ENCODE results near the gene IRF2BPL. TPM values are rescaled to one million over a fixed set of nuclear protein-coding genes. Genes with fewer than 3 reads are reported as not detected.

Gene IRF2BPL
- polyA plus RNA-seq, 6 donors from 2014 or later: 1.7 to 4.6 (median 3.2) TPM

DNA sequence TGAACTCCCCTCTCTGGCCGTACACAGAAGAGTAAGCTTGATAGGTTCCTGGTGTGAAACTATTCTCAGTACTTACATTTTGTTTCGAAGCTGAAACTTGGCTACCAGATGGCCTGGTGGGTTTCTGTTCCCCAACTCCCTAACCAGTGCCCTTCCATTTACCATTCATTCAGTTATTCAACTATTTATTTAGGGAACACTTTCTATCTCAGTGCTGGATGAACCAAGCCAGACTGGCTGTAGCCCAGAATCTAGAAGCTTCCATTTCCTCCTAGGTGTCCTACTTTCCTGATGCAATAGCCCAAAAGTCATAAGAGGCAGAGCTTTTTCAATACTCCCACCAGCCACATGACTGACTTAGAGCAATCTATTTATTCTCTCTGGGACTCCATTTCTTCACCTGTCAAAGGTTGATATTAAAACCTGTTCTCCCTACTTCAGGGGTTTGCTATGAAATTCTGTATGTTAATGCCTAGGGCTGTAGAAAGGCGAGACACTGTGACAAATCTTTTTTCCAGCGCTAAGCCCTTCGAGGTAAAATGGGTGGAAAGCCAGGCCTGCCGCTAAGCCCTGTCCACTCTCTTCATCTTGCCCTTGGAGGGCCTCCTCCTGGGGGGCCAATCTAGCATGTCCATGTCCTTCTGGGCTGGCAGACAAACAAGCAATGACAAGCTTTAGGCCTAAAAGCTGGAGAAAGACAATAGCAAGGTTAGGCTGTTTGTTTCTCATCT is 8.1 kb upstream of the IRF2BPL start:
- H3K4me1 Mint-ChIP-seq: peaks cover 54 to 90% (median 85%) of the 10 kb centered on the region in 3 donors
- DNase-seq (no peak), ATAC-seq (ENCODE audit: low read depth in 2 of 2) (no peak)
- H3K27ac Mint-ChIP-seq: peak overlapping the region in 5 of 6 donors; percentile 89 to 99 (median 92)
- no peaks in the 10 kb centered on the region for H3K27me3 Mint-ChIP-seq
- no peaks in the 10 kb centered on the region for H3K9me3 Mint-ChIP-seq
- H3K36me3 Mint-ChIP-seq: no peaks in the 10 kb centered on the region
- H3K4me3 Mint-ChIP-seq: peak overlapping the region in 6 of 8 donors; percentile 10 to 83 (median 75)

DNA sequence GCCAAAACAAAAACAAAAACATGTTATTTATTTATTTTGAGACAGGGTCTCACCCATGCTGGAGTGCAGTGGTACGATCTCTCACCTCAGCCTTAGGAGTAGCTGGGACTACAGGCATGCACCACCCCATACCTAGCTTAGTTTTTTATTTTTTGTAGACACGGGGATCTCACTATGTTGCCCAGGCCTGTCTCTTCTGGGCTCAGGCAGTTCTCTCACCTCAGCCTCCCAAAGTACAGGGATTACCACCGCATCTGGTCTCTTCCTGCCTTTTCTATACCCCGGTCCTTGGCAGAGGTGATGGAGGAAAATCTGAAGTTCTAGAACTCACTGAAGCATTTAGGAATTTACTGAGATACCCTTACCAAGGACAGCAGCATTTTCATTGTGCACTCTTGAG is 6.8 kb upstream of the IRF2BPL start:
- peak overlapping the region in 3 of 8 donors; percentile 39 to 66 (median 45) for H3K4me3 Mint-ChIP-seq
- H3K4me1 Mint-ChIP-seq: peaks cover 50 to 83% (median 80%) of the 10 kb centered on the region in 3 donors
- H3K36me3 Mint-ChIP-seq: no peaks in the 10 kb centered on the region
- no peaks in the 10 kb centered on the region for H3K27me3 Mint-ChIP-seq
- H3K9me3 Mint-ChIP-seq: no peaks in the 10 kb centered on the region
- H3K27ac Mint-ChIP-seq: peak overlapping the region in 3 of 6 donors; percentile 85 to 99 (median 99)
- no peak for ATAC-seq (ENCODE audit: low read depth in 2 of 2)
- DNase-seq: no peak

GRCh38 chr14:77033622-77034589 is 5.4 kb upstream of the IRF2BPL start:
- Mint-ChIP-seq H3K36me3 (no peaks in the 10 kb centered on the region), H3K27me3 (no peaks in the 10 kb centered on the region), H3K4me3 (peak overlapping the region; percentile 90 to 98 (median 94)), H3K4me1 (peaks cover 47 to 83% (median 76%) of the 10 kb centered on the region in 3 donors), H3K9me3 (no peaks in the 10 kb centered on the region), H3K27ac (peak overlapping the region; percentile 98 to 99 (median 98))
- peak; percentile 78 to 82 for ATAC-seq (ENCODE audit: low read depth in 2 of 2)
- peak; percentile 83 for DNase-seq

GRCh38 chr14:77032844-77033621 is 4.5 kb upstream of the IRF2BPL start:
- H3K27ac Mint-ChIP-seq: peak overlapping the region; percentile 98 to 99 (median 98)
- H3K9me3 Mint-ChIP-seq: no peaks in the 10 kb centered on the region
- H3K36me3 Mint-ChIP-seq: no peaks in the 10 kb centered on the region
- peak overlapping the region; percentile 90 to 98 (median 94) for H3K4me3 Mint-ChIP-seq
- no peaks in the 10 kb centered on the region for H3K27me3 Mint-ChIP-seq
- H3K4me1 Mint-ChIP-seq: peaks cover 44 to 79% (median 71%) of the 10 kb centered on the region in 3 donors
- ATAC-seq (ENCODE audit: low read depth in 2 of 2) (peak; percentile 6 to 22), DNase-seq (peak; percentile 63)

DNA sequence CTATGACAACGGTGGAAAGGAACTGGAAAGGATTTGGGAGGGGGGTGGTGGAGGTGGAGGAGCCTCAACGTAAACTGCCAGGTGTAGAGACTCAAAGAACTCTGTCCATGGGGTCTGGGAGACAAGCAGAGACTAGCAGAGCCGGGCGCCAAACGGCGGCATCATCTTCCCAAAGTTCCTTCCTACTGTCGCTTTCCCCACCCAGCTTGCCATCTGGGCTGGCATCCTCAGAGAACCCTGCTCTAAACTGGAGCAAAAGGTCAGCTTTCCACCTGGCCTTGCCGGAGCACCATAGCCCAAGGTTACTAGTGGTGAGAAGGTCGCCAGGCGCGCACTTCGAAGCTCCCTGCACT is 4.0 kb upstream of the IRF2BPL start:
- ATAC-seq (ENCODE audit: low read depth in 2 of 2) (no peak), DNase-seq (no peak)
- Mint-ChIP-seq H3K4me3 (peak overlapping the region; percentile 90 to 98 (median 94)), H3K27ac (peak overlapping the region; percentile 97 to 99 (median 98)), H3K27me3 (no peaks in the 10 kb centered on the region), H3K36me3 (no peaks in the 10 kb centered on the region), H3K4me1 (peaks cover 38 to 74% (median 66%) of the 10 kb centered on the region in 3 donors), H3K9me3 (no peaks in the 10 kb centered on the region)

- Mint-ChIP-seq H3K4me3 (peak overlapping the region; percentile 90 to 98 (median 94)), H3K27me3 (no peaks in the 10 kb centered on the region), H3K27ac (peak overlapping the region; percentile 72 to 99 (median 98)), H3K36me3 (no peaks in the 10 kb centered on the region), H3K9me3 (no peaks in the 10 kb centered on the region), H3K4me1 (peaks cover 33 to 68% (median 60%) of the 10 kb centered on the region in 3 donors)
- DNase-seq (no peak), ATAC-seq (ENCODE audit: low read depth in 2 of 2) (no peak)
Measured at GRCh38 chr14:77031759-77032490, 3.4 kb upstream of the IRF2BPL start.

DNA sequence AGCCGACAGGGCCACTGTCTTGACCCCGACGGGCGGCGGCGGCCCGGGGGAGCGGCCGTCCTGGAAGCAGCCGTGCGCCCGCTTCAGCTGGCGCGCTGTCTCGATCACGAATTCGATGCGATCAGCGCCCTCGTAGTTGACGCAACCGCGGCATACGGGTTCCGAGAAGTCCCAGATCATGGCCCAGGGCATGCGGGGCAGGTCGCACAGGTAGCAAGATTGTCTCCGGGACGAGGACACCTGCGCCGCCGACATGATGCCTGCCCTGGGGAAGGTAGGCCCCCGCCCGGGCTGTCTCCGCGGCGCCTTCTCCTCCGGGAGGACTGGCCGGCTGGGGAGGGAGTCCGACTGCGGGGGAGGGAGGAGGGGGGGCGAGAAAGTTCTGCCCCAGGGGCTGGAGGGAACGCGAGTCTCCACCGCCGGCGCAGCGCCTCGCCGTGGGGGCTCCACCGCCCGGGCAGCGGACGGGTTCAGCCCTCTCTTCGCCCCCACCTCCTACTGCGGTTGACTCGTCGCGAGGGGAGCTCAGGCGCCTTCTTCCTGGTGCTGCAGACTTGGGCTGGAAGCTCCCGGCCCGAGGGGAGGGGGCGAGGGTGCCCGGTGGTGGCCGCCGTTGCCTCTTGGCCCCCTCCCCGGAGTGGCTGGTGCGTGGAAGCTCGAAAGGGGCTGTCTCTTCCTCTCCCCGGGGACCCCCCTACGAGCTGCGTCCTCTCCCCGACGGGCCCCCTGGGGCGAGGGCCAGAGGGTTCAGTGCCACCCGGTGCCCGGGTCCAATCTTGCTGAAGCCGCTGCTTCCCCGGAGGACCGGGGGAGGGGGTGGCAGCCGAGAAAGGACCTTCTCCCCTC is 747 bp downstream of the IRF2BPL start:
- H3K36me3 Mint-ChIP-seq: no peaks in the 10 kb centered on the region
- no peaks in the 10 kb centered on the region for H3K27me3 Mint-ChIP-seq
- H3K27ac Mint-ChIP-seq: peak overlapping the region; percentile 70 to 99 (median 92)
- ATAC-seq (ENCODE audit: low read depth in 2 of 2): peak; percentile 46 to 47
- H3K9me3 Mint-ChIP-seq: no peaks in the 10 kb centered on the region
- H3K4me3 Mint-ChIP-seq: peak overlapping the region; percentile 77 to 99 (median 94)
- DNase-seq: peak; percentile 78
- H3K4me1 Mint-ChIP-seq: peaks cover 33 to 46% (median 46%) of the 10 kb centered on the region in 3 donors

DNA sequence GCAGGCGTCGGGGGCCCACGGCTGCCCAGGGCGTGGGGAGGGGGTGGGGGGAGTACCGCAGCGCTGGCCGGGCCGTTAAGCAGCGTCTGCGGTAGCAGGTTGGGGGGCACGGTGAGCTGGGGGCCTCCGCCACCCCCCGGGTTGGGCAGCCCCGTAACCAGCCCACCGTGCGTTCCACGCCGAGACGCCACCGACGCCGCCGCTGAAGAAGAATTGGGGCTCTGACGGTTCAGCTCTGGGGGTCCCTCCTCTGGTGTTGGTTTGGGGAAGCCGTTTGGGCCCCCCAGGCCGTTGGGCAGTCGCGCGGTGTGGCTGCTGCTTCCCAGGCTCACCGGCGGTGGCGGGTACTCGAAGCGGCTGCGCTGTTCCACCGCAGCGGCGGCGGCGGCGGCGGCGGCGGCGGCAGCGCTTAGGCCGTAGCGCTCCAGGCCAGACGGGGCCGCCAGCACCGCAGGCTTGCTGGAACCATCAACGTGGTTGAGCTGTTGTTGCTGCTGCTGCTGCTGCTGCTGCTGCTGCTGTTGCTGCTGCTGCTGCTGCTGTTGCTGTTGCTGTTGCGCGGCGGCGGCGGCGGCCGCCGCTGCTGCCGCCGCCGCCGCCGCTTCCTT is 1.5 kb downstream of the IRF2BPL start:
- H3K27me3 Mint-ChIP-seq: no peaks in the 10 kb centered on the region
- H3K27ac Mint-ChIP-seq: peak overlapping the region in 4 of 6 donors; percentile 49 to 99 (median 96)
- no peaks in the 10 kb centered on the region for H3K36me3 Mint-ChIP-seq
- peak overlapping the region; percentile 77 to 99 (median 94) for H3K4me3 Mint-ChIP-seq
- DNase-seq (peak; percentile 57), ATAC-seq (ENCODE audit: low read depth in 2 of 2) (peak; percentile 25 to 34)
- no peaks in the 10 kb centered on the region for H3K9me3 Mint-ChIP-seq
- H3K4me1 Mint-ChIP-seq: peaks cover 31 to 46% (median 43%) of the 10 kb centered on the region in 3 donors

GRCh38 chr14:77026166-77026929 is 2.2 kb downstream of the IRF2BPL start:
- Mint-ChIP-seq H3K4me1 (peaks cover 29 to 46% (median 36%) of the 10 kb centered on the region in 3 donors), H3K4me3 (peak overlapping the region; percentile 62 to 88 (median 76)), H3K9me3 (no peaks in the 10 kb centered on the region), H3K27me3 (no peaks in the 10 kb centered on the region), H3K27ac (peak overlapping the region in 3 of 6 donors; percentile 45 to 89 (median 56)), H3K36me3 (no peaks in the 10 kb centered on the region)
- DNase-seq (no peak), ATAC-seq (ENCODE audit: low read depth in 2 of 2) (no peak)

DNA sequence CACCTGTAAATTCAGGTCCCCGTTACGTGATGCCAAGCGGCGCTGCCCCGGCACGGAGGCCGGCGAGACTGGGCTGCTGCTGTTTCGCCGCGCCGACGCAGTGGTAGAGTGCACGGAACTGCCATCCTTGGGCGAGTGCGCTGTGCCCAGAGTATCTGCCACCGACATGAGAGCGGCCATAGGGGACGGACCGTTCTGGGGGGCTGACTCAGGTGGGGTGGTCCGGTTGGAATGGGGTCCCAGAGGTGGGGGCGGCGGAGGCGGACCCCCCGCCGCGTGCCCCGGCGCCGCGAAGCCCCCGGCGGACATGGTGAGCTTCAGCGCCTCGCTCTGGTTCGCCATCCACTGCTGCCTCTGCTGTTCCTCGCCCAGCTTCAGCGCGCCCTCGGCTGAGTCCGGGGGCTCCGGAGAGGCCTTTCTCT is 2.8 kb downstream of the IRF2BPL start:
- H3K9me3 Mint-ChIP-seq: no peaks in the 10 kb centered on the region
- H3K27me3 Mint-ChIP-seq: no peaks in the 10 kb centered on the region
- peaks cover 29 to 43% (median 33%) of the 10 kb centered on the region in 3 donors for H3K4me1 Mint-ChIP-seq
- ATAC-seq (ENCODE audit: low read depth in 2 of 2) (no peak), DNase-seq (no peak)
- H3K4me3 Mint-ChIP-seq: peak overlapping the region in 7 of 8 donors; percentile 16 to 70 (median 43)
- H3K27ac Mint-ChIP-seq: no peak overlapping the region
- no peaks in the 10 kb centered on the region for H3K36me3 Mint-ChIP-seq
